ENCODE data around the gene KMO. TPM values are rescaled to one million over a fixed set of nuclear protein-coding genes. Genes with fewer than 3 reads are reported as not detected.

KMO gene
- total RNA-seq, 1 donor from 2014 or later = not detected

DNA sequence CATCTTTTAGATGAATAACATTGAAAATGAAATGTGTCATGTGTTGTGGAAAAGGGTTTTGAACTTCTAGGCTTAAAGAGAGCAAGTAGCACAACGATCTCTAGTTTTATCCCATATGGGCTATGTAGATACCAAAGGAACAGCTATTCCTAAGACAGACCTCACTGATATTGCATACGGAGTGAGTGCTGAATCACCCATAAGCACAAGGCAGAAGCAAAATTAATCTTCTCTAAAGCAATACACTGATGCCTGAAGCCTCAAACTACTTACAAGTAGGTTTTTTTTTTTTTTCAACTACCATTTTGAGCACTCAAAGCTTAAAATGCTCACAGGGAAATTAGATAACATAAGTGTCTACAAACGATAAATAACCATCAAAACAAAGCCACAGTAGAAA is 5.0 kb upstream of the KMO start:
- Histone ChIP-seq H3K9me3 (ENCODE audit: low read depth) (no peaks in the 10 kb centered on the region), H3K79me2 (ENCODE audit: low read depth) (no peaks in the 10 kb centered on the region), H2AFZ (replicated peaks) (no peak overlapping the region), H3K4me2 (no peak overlapping the region), H3K27ac (no peak overlapping the region), H3K27me3 (peaks cover 29% of the 10 kb centered on the region), H4K20me1 (ENCODE audit: low read depth) (no peaks in the 10 kb centered on the region), H3K36me3 (no peaks in the 10 kb centered on the region), H3K9ac (no peak overlapping the region), H3K4me3 (no peak overlapping the region), H3F3A (ENCODE audit: low read depth) (no peaks in the 10 kb centered on the region), H3K4me1 (peaks cover 3% of the 10 kb centered on the region)
- TF ChIP-seq, protein P1, sequence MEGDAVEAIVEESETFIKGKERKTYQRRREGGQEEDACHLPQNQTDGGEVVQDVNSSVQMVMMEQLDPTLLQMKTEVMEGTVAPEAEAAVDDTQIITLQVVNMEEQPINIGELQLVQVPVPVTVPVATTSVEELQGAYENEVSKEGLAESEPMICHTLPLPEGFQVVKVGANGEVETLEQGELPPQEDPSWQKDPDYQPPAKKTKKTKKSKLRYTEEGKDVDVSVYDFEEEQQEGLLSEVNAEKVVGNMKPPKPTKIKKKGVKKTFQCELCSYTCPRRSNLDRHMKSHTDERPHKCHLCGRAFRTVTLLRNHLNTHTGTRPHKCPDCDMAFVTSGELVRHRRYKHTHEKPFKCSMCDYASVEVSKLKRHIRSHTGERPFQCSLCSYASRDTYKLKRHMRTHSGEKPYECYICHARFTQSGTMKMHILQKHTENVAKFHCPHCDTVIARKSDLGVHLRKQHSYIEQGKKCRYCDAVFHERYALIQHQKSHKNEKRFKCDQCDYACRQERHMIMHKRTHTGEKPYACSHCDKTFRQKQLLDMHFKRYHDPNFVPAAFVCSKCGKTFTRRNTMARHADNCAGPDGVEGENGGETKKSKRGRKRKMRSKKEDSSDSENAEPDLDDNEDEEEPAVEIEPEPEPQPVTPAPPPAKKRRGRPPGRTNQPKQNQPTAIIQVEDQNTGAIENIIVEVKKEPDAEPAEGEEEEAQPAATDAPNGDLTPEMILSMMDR (IDR thresholded peaks at IDR 0.05) = no peak
- TF ChIP-seq EZH2 (IDR thresholded peaks at IDR 0.05) (no peak), EZH2phosphoT487 (IDR thresholded peaks at IDR 0.05) (no peak)
- no peaks in the 10 kb centered on the region for H3K27me3 Mint-ChIP-seq (ENCODE audit: insufficient read depth, low read depth)
- H3K27ac Mint-ChIP-seq = no peak overlapping the region
- no peak overlapping the region for H3K4me3 Mint-ChIP-seq
- no peaks in the 10 kb centered on the region for H3K36me3 Mint-ChIP-seq
- no peaks in the 10 kb centered on the region for H3K9me3 Mint-ChIP-seq
- no peak for DNase-seq (ENCODE audit: low spot score)
- peaks cover 6% of the 10 kb centered on the region for H3K4me1 Mint-ChIP-seq

DNA sequence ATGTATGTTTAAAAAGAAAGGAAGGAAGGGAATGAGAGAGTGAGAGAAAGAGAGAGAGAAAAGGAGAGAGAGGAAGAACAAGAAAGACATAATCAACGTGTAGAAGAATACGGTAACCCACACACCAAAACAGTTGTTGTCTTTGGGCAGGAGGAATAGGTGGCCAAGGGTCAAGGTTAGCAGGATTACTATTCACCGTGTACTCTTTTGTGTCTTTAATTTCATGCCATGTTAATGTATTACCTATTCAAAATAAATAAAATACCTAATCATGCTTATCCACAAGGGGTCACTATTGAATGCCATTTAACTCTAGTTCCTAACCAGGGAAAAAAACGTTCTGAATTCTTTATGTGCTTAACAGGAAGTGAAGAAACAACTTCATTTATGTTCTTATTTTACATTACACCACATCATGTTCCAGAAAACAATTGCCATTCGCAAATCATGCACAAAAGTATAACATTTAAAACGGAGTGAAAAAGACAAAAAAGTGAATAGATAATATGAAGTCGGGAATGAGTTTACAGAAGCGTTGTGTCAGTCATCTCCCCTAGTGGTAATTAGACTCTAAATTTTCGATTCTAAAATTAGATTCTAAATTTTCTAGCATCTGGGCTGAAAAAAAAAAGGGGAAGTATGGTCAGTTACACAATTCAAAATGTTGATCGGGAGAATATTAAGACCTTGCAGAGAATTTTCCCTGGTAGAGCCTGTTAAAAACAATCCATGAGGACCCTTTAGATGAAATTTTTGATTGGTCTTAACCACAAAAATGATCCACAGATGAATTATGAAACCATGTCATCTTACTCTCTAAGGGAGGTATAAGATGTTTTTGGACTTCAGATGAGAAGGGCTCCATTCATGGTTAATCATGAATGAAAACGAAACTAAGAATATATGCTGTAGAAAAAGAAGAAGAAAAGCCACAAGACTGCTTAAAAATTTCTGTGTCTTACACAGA is 700 bp upstream of the KMO start:
- Histone ChIP-seq H3K36me3 (no peaks in the 10 kb centered on the region), H3F3A (ENCODE audit: low read depth) (no peaks in the 10 kb centered on the region), H2AFZ (replicated peaks) (peak overlapping the region; percentile 77), H3K27ac (no peak overlapping the region), H3K4me3 (no peak overlapping the region), H3K79me2 (ENCODE audit: low read depth) (no peaks in the 10 kb centered on the region), H3K4me2 (peak overlapping the region; percentile 20), H3K4me1 (peaks cover 3% of the 10 kb centered on the region), H3K9me3 (ENCODE audit: low read depth) (no peaks in the 10 kb centered on the region), H3K27me3 (no peaks in the 10 kb centered on the region), H4K20me1 (ENCODE audit: low read depth) (no peaks in the 10 kb centered on the region), H3K9ac (no peak overlapping the region)
- DNase-seq (ENCODE audit: low spot score) = peak; percentile 54
- Mint-ChIP-seq H3K27me3 (ENCODE audit: insufficient read depth, low read depth) (peaks cover 2% of the 10 kb centered on the region), H3K36me3 (no peaks in the 10 kb centered on the region), H3K27ac (no peak overlapping the region), H3K9me3 (no peaks in the 10 kb centered on the region), H3K4me1 (peaks cover 6% of the 10 kb centered on the region), H3K4me3 (no peak overlapping the region)
- TF ChIP-seq, protein P1 (IDR thresholded peaks at IDR 0.05) = peak; percentile 70
- no peak for TF ChIP-seq EZH2 (IDR thresholded peaks at IDR 0.05)

DNA sequence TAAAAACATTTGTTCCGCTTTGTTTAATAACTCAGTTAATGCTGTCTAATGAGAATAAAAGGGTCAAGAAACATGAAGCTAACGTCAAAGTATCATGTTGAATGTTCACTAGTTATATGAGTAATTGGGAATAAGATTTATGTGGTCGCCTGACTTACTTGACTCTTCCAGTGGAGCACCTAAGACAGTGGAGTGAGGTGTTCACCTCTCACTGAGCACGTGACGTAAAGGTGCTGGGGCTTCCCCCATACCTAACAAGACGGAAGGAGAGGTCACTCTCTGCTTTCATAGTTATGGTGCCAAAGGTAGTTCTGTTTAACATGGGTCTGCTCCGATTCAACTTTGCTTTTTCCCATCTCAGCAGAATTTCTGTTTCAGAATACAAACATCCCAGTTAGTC is 686 bp downstream of the KMO start:
- no peak overlapping the region for H3K27ac ChIP-seq
- H3K4me3 ChIP-seq = no peak overlapping the region
- H3K4me2 ChIP-seq = no peak overlapping the region
- DNase-seq (ENCODE audit: low spot score) = no peak
- H3K36me3 ChIP-seq = no peaks in the 10 kb centered on the region
- TF ChIP-seq EZH2 (IDR thresholded peaks at IDR 0.05) (no peak), EZH2phosphoT487 (IDR thresholded peaks at IDR 0.05) (no peak)
- TF ChIP-seq, protein P1 (IDR thresholded peaks at IDR 0.05) = no peak
- H3K4me1 ChIP-seq = peaks cover 3% of the 10 kb centered on the region
- no peaks in the 10 kb centered on the region for H3K9me3 ChIP-seq (ENCODE audit: low read depth)
- no peaks in the 10 kb centered on the region for H3K27me3 ChIP-seq
- H3K4me1 Mint-ChIP-seq = peaks cover 6% of the 10 kb centered on the region
- no peak overlapping the region for H3K4me3 Mint-ChIP-seq
- no peak overlapping the region for H2AFZ ChIP-seq (replicated peaks)
- H3K27me3 Mint-ChIP-seq (ENCODE audit: insufficient read depth, low read depth) = peaks cover 2% of the 10 kb centered on the region
- H3K27ac Mint-ChIP-seq = no peak overlapping the region
- H3F3A ChIP-seq (ENCODE audit: low read depth) = no peaks in the 10 kb centered on the region
- no peaks in the 10 kb centered on the region for H4K20me1 ChIP-seq (ENCODE audit: low read depth)
- H3K9me3 Mint-ChIP-seq = no peaks in the 10 kb centered on the region
- no peak overlapping the region for H3K9ac ChIP-seq
- H3K36me3 Mint-ChIP-seq = no peaks in the 10 kb centered on the region
- no peaks in the 10 kb centered on the region for H3K79me2 ChIP-seq (ENCODE audit: low read depth)

All from neural progenitor cell (in vitro differentiated cells).